Mesendoderm (in vitro differentiated cells): Measurements from ENCODE around the gene LNX2. TPM values are rescaled to one million over a fixed set of nuclear protein-coding genes. Genes with fewer than 3 reads are reported as not detected.

Source experiments
- DNase-seq: peaks from one replicate; pipeline ENCODE4 v3.0.0; 2013
- H2AK5ac ChIP-seq: 2 replicates; pipeline ENCODE4 v1.6.1; 2013; ENCODE audit warnings: low read length, inconsistent platforms
- H2BK120ac ChIP-seq: 2 replicates; pipeline ENCODE4 v1.6.1; 2013; ENCODE audit warnings: low read depth, mild to moderate bottlenecking, low read length, moderate library complexity, mixed read lengths
- H2BK15ac ChIP-seq: replicated peaks from 2 replicates; pipeline ENCODE4 v1.6.1; 2013; ENCODE audit warnings: low read depth, mild to moderate bottlenecking, moderate library complexity
- H2BK5ac ChIP-seq: 2 replicates; pipeline ENCODE4 v1.6.1; 2013; ENCODE audit warnings: low read length, inconsistent platforms
- H3K18ac ChIP-seq: 2 replicates; pipeline ENCODE4 v1.6.1; 2013; ENCODE audit warnings: mild to moderate bottlenecking, low read length, mixed read lengths
- H3K23ac ChIP-seq: one replicate; pipeline ENCODE4 v1.6.1; 2013; ENCODE audit warnings: low read length
- H3K27ac ChIP-seq: 2 replicates; pipeline ENCODE4 v1.5.1; 2013; ENCODE audit warnings: low read depth, mild to moderate bottlenecking, inconsistent platforms, low read length, moderate library complexity
- H3K27me3 ChIP-seq: 2 replicates; pipeline ENCODE4 v1.6.1; 2013; ENCODE audit warnings: low read length, control low read depth, mild to moderate bottlenecking, inconsistent platforms; ENCODE audit not compliant: insufficient read depth, poor library complexity
- H3K36me3 ChIP-seq: 2 replicates; pipeline ENCODE4 v1.6.1; 2013; ENCODE audit warnings: low read length, inconsistent platforms; ENCODE audit not compliant: control insufficient read depth, insufficient read depth
- H3K4ac ChIP-seq: one replicate; pipeline ENCODE4 v1.6.1; 2013; ENCODE audit warnings: low read depth, mild to moderate bottlenecking, low read length, moderate library complexity
- H3K4me1 ChIP-seq: 2 replicates; pipeline ENCODE4 v1.6.1; 2013; ENCODE audit warnings: low read depth, low read length, inconsistent platforms; ENCODE audit not compliant: control insufficient read depth
- H3K4me2 ChIP-seq: 2 replicates; pipeline ENCODE4 v1.6.1; 2013; ENCODE audit warnings: low read length
- H3K4me3 ChIP-seq: 2 replicates; pipeline ENCODE4 v1.5.1; 2013; ENCODE audit warnings: mild to moderate bottlenecking, low read length
- H3K56ac ChIP-seq: one replicate; pipeline ENCODE4 v1.6.1; 2013; ENCODE audit warnings: low read length
- H3K79me1 ChIP-seq: 2 replicates; pipeline ENCODE4 v1.6.1; 2013; ENCODE audit warnings: low read length, inconsistent platforms
- H3K79me2 ChIP-seq: 2 replicates; pipeline ENCODE4 v1.6.1; 2013; ENCODE audit warnings: mild to moderate bottlenecking, low read length; ENCODE audit not compliant: control insufficient read depth, insufficient read depth
- H3K9ac ChIP-seq: 2 replicates; pipeline ENCODE4 v1.6.1; 2013; ENCODE audit warnings: low read length, inconsistent platforms
- H4K5ac ChIP-seq: one replicate; pipeline ENCODE4 v1.6.1; 2013; ENCODE audit warnings: low read length
- H4K8ac ChIP-seq: one replicate; pipeline ENCODE4 v1.6.1; 2013; ENCODE audit warnings: low read depth, mild to moderate bottlenecking, control low read depth, low read length, moderate library complexity
- WGBS: extraction: QIAGEN DNeasy Blood & Tissue Kit; methylation state at CpG from one replicate; pipeline ENCODE4 v1.1.7; 2013; ENCODE audit warnings: low lambda C conversion rate, missing lambda C conversion rate; ENCODE audit not compliant: insufficient coverage; ENCODE audit errors: extremely low coverage; 5-methylcytosine and 5-hydroxymethylcytosine counted together
- polyA plus RNA-seq, 2 experiments: library from polyadenylated mRNA; stranded (reverse); fragments of 200-250 nt; gene quantifications; one replicate each; pipeline ENCODE4 v1.2.3, GENCODE V29; 2013

LNX2 gene
- 8.9 TPM for polyA plus RNA-seq (2013, experiment 1 of 2)
- polyA plus RNA-seq (2013, experiment 2 of 2): 9.3 TPM

GRCh38 chr13:27620377-27621115 is at the start of gene LNX2:
Gene LNX2 (minus strand): TSS chr13:27620529. CDS start chr13:27581703, 38,826 bp downstream.
- Histone ChIP-seq H4K8ac (no peak within 1 kb of the TSS), H3K36me3 (peaks cover 4% of the 10 kb centered on the region), H3K4me1 (peaks cover 22% of the 10 kb centered on the region), H4K5ac (no peak within 1 kb of the TSS), H3K56ac (peak within 1 kb of the TSS; percentile 96), H3K79me1 (peaks cover 32% of the 10 kb centered on the region), H3K4ac (peak within 1 kb of the TSS; percentile 71), H2BK15ac (peak within 1 kb of the TSS; percentile 21), H2AK5ac (no peak within 1 kb of the TSS), H3K23ac (no peak within 1 kb of the TSS), H3K27ac (peak within 1 kb of the TSS; percentile 96), H3K18ac (peak within 1 kb of the TSS; percentile 91), H3K79me2 (peaks cover 68% of the 10 kb centered on the region), H3K27me3 (no peaks in the 10 kb centered on the region), H2BK120ac (peak within 1 kb of the TSS; percentile 48), H3K4me2 (peak within 1 kb of the TSS; percentile 84), H3K9ac (peak within 1 kb of the TSS; percentile 91), H2BK5ac (peak within 1 kb of the TSS; percentile 61), H3K4me3 (peak within 1 kb of the TSS; percentile 79)
- peak; percentile 99 for DNase-seq
- no CpG with 5 or more reads among the region's 79 CpGs for WGBS

- H3K27me3 ChIP-seq: no peaks in the 10 kb centered on the region
- no peak overlapping the region for H2BK5ac ChIP-seq
- H2BK15ac ChIP-seq: no peak overlapping the region
- no peak for DNase-seq
- no peaks in the 10 kb centered on the region for H3K36me3 ChIP-seq
- no peak overlapping the region for H3K18ac ChIP-seq
- no peak overlapping the region for H3K27ac ChIP-seq
- no peak overlapping the region for H4K5ac ChIP-seq
- H3K4ac ChIP-seq: no peak overlapping the region
- no peak overlapping the region for H2BK120ac ChIP-seq
- H3K4me2 ChIP-seq: no peak overlapping the region
- WGBS: no CpG with 5 or more reads among the region's 2 CpGs
- no peaks in the 10 kb centered on the region for H3K79me2 ChIP-seq
- H3K4me3 ChIP-seq: no peak overlapping the region
- H3K9ac ChIP-seq: no peak overlapping the region
- no peak overlapping the region for H3K23ac ChIP-seq
- no peak overlapping the region for H2AK5ac ChIP-seq
- H3K79me1 ChIP-seq: no peaks in the 10 kb centered on the region
- H3K4me1 ChIP-seq: no peaks in the 10 kb centered on the region
- H4K8ac ChIP-seq: no peak overlapping the region
- no peak overlapping the region for H3K56ac ChIP-seq
These were observed 47.6 kb upstream of the LNX2 start for GRCh38 chr13:27667946-27668345.

GRCh38 chr13:27666951-27667350 is 46.6 kb upstream of the LNX2 start:
- Histone ChIP-seq H3K56ac (no peak overlapping the region), H3K18ac (no peak overlapping the region), H3K79me2 (no peaks in the 10 kb centered on the region), H3K27me3 (no peaks in the 10 kb centered on the region), H2AK5ac (no peak overlapping the region), H4K5ac (no peak overlapping the region), H3K4me2 (no peak overlapping the region), H2BK15ac (no peak overlapping the region), H2BK5ac (no peak overlapping the region), H3K4ac (no peak overlapping the region), H3K4me1 (no peaks in the 10 kb centered on the region), H3K36me3 (no peaks in the 10 kb centered on the region), H3K9ac (no peak overlapping the region), H3K79me1 (no peaks in the 10 kb centered on the region), H3K27ac (no peak overlapping the region), H2BK120ac (no peak overlapping the region), H4K8ac (no peak overlapping the region), H3K4me3 (no peak overlapping the region), H3K23ac (no peak overlapping the region)
- WGBS: no CpG with 5 or more reads among the region's 3 CpGs
- DNase-seq: no peak

- Histone ChIP-seq H4K5ac (no peak overlapping the region), H2BK15ac (no peak overlapping the region), H3K4me1 (no peaks in the 10 kb centered on the region), H2BK5ac (no peak overlapping the region), H3K27me3 (no peaks in the 10 kb centered on the region), H2AK5ac (no peak overlapping the region), H3K27ac (no peak overlapping the region), H3K23ac (no peak overlapping the region), H3K79me2 (no peaks in the 10 kb centered on the region), H3K36me3 (no peaks in the 10 kb centered on the region), H3K4me3 (no peak overlapping the region), H3K79me1 (peaks cover 2% of the 10 kb centered on the region), H3K4ac (no peak overlapping the region), H4K8ac (no peak overlapping the region), H3K18ac (no peak overlapping the region), H3K9ac (no peak overlapping the region), H2BK120ac (no peak overlapping the region), H3K4me2 (no peak overlapping the region), H3K56ac (no peak overlapping the region)
- DNase-seq: no peak
- no CpG with 5 or more reads among the region's 19 CpGs for WGBS
These were observed 45.4 kb upstream of the LNX2 start for GRCh38 chr13:27665761-27666160.

GRCh38 chr13:27665333-27665732 is 45.0 kb upstream of the LNX2 start:
- Histone ChIP-seq H2BK120ac (no peak overlapping the region), H3K4me1 (no peaks in the 10 kb centered on the region), H4K5ac (no peak overlapping the region), H3K4me2 (no peak overlapping the region), H3K36me3 (no peaks in the 10 kb centered on the region), H2BK15ac (no peak overlapping the region), H4K8ac (no peak overlapping the region), H3K27ac (no peak overlapping the region), H3K4ac (no peak overlapping the region), H3K79me2 (no peaks in the 10 kb centered on the region), H3K4me3 (no peak overlapping the region), H3K56ac (no peak overlapping the region), H3K18ac (no peak overlapping the region), H3K27me3 (no peaks in the 10 kb centered on the region), H3K23ac (no peak overlapping the region), H2BK5ac (no peak overlapping the region), H2AK5ac (no peak overlapping the region), H3K79me1 (peaks cover 2% of the 10 kb centered on the region), H3K9ac (no peak overlapping the region)
- no CpG with 5 or more reads among the region's 3 CpGs for WGBS
- DNase-seq: peak; percentile 23

GRCh38 chr13:27663947-27664346 is 43.6 kb upstream of the LNX2 start:
- Histone ChIP-seq H3K56ac (no peak overlapping the region), H3K27ac (no peak overlapping the region), H3K9ac (no peak overlapping the region), H3K27me3 (no peaks in the 10 kb centered on the region), H2AK5ac (no peak overlapping the region), H3K4me1 (no peaks in the 10 kb centered on the region), H3K18ac (no peak overlapping the region), H2BK120ac (no peak overlapping the region), H3K23ac (no peak overlapping the region), H3K4me2 (no peak overlapping the region), H3K4me3 (no peak overlapping the region), H3K79me2 (peaks cover 3% of the 10 kb centered on the region), H4K5ac (no peak overlapping the region), H2BK5ac (no peak overlapping the region), H3K79me1 (peaks cover 6% of the 10 kb centered on the region), H2BK15ac (no peak overlapping the region), H3K4ac (no peak overlapping the region), H3K36me3 (no peaks in the 10 kb centered on the region), H4K8ac (no peak overlapping the region)
- peak; percentile 32 for DNase-seq
- no CpG with 5 or more reads among the region's 8 CpGs for WGBS
